ENCODE data around the gene ADGRV1.
"Not testable (repeated sequence)": the region's sequence is repeated elsewhere in the genome, so short reads cannot be mapped to it uniquely, and the experiment has no call there.

ADGRV1 gene

DNA sequence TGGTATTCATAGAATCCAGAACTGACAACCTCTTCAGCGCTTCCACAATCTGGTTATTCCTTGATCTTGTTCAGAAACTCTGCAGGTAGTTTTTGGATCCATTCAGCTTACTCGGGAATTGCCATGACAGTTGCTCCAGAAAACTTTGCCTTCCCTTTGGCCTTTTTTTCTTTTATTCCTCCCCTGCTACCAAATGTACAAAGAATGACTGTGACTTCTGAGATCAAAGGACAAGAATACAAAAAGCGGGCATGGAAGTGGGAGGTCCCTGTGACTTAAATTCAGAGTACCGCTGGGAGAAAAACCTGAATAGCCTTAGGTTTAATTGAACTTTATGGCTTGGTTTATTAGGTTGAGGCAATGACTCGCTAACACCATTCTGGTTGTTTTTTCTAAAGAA lies 59.5 kb downstream of the ADGRV1 start:
- H3K36me3 ChIP-seq (ENCODE audit: control insufficient read depth, insufficient read depth, low read length): no peaks in the 10 kb centered on the region
- no peaks in the 10 kb centered on the region for H3K27me3 ChIP-seq (replicated peaks; ENCODE audit: control insufficient read depth, insufficient read depth, low read length)
- no peak overlapping the region for H3K4me3 ChIP-seq (replicated peaks; ENCODE audit: low read depth, low read length)
- DNase-seq (ENCODE audit: extremely low read depth, insufficient read length): no peak
- TF ChIP-seq, protein P1, sequence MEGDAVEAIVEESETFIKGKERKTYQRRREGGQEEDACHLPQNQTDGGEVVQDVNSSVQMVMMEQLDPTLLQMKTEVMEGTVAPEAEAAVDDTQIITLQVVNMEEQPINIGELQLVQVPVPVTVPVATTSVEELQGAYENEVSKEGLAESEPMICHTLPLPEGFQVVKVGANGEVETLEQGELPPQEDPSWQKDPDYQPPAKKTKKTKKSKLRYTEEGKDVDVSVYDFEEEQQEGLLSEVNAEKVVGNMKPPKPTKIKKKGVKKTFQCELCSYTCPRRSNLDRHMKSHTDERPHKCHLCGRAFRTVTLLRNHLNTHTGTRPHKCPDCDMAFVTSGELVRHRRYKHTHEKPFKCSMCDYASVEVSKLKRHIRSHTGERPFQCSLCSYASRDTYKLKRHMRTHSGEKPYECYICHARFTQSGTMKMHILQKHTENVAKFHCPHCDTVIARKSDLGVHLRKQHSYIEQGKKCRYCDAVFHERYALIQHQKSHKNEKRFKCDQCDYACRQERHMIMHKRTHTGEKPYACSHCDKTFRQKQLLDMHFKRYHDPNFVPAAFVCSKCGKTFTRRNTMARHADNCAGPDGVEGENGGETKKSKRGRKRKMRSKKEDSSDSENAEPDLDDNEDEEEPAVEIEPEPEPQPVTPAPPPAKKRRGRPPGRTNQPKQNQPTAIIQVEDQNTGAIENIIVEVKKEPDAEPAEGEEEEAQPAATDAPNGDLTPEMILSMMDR (IDR thresholded peaks at IDR 0.05; ENCODE audit: insufficient read depth, low read length, poor library complexity, severe bottlenecking): no peak

DNA sequence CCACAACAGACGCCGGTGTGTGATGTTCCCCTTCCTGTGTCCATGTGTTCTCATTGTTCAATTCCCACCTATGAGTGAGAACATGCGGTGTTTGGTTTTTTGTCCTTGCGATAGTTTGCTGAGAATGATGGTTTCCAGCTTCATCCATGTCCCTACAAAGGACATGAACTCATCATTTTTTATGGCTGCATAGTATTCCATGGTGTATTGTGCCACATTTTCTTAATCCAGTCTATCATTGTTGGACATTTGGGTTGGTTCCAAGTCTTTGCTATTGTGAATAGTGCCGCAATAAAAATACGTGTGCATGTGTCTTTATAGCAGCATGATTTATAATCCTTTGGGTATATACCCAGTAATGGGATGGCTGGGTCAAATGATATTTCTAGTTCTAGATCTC lies 61.2 kb downstream of the ADGRV1 start:
- H3K27me3 ChIP-seq (replicated peaks; ENCODE audit: control insufficient read depth, insufficient read depth, low read length); H3K36me3 ChIP-seq (ENCODE audit: control insufficient read depth, insufficient read depth, low read length); H3K4me3 ChIP-seq (replicated peaks; ENCODE audit: low read depth, low read length); DNase-seq (ENCODE audit: extremely low read depth, insufficient read length): not testable (repeated sequence)

DNA sequence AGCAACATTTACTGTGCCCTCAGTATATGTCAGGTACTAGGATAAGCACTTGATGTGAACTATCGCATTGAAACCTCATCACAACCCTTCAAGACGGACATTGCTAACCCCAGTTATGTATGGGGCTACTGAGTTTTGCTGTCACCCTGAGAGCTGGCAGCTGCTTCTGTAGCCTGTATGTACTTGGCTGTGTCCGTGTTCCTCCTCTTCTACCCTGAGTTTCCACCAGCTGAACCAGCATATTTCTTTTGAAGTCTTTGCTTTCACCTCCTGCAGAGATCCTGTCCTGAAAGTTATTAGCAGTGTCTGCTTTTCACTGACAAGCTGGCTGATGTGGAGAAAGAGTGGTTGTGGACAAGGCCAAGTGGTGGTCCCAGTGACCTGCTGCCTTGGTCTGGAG lies 63.3 kb downstream of the ADGRV1 start:
- Histone ChIP-seq H3K4me3 (replicated peaks; ENCODE audit: low read depth, low read length) (no peak overlapping the region), H3K36me3 (ENCODE audit: control insufficient read depth, insufficient read depth, low read length) (no peaks in the 10 kb centered on the region), H3K27me3 (replicated peaks; ENCODE audit: control insufficient read depth, insufficient read depth, low read length) (no peaks in the 10 kb centered on the region)
- DNase-seq (ENCODE audit: extremely low read depth, insufficient read length): no peak
- TF ChIP-seq, protein P1 (IDR thresholded peaks at IDR 0.05; ENCODE audit: insufficient read depth, low read length, poor library complexity, severe bottlenecking): no peak

DNA sequence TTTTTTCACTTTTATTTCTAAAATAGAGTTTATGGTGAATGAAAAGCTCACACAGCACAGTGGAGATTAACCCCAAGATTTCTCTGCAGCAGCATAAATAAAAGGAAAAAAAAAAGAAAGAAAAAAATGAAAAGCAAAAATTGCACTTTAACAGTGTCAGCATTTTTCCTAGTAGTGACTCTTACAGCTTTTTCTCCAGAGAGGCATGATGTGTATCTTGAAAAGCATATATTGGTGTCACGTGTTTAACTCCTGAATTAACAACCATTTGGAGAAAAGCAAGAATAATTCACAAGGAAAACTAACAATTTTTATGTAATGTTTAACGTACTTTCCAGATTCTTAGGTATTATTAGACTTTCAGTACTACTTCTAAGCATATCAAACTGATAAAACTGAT lies 67.9 kb downstream of the ADGRV1 start:
- Histone ChIP-seq H3K36me3 (ENCODE audit: control insufficient read depth, insufficient read depth, low read length) (no peaks in the 10 kb centered on the region), H3K27me3 (replicated peaks; ENCODE audit: control insufficient read depth, insufficient read depth, low read length) (no peaks in the 10 kb centered on the region), H3K4me3 (replicated peaks; ENCODE audit: low read depth, low read length) (no peak overlapping the region)
- no peak for DNase-seq (ENCODE audit: extremely low read depth, insufficient read length)
- TF ChIP-seq, protein P1 (IDR thresholded peaks at IDR 0.05; ENCODE audit: insufficient read depth, low read length, poor library complexity, severe bottlenecking): no peak

DNA sequence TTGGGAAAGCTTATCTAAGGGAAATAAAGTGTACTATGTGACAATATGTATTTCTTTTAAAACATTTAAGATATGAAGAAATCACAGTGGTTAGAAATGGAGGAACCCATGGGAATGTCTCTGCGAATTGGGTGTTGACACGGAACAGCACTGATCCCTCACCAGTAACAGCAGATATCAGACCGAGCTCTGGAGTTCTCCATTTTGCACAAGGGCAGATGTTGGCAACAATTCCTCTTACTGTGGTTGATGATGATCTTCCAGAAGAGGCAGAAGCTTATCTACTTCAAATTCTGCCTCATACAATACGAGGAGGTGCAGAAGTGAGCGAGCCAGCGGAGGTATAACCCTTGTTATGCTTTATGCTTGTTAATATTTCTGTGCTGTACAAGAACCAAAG lies 69.9 kb downstream of the ADGRV1 start:
- no peak overlapping the region for H3K4me3 ChIP-seq (replicated peaks; ENCODE audit: low read depth, low read length)
- no peak for DNase-seq (ENCODE audit: extremely low read depth, insufficient read length)
- TF ChIP-seq, protein P1 (IDR thresholded peaks at IDR 0.05; ENCODE audit: insufficient read depth, low read length, poor library complexity, severe bottlenecking): no peak
- no peaks in the 10 kb centered on the region for H3K36me3 ChIP-seq (ENCODE audit: control insufficient read depth, insufficient read depth, low read length)
- no peaks in the 10 kb centered on the region for H3K27me3 ChIP-seq (replicated peaks; ENCODE audit: control insufficient read depth, insufficient read depth, low read length)

DNA sequence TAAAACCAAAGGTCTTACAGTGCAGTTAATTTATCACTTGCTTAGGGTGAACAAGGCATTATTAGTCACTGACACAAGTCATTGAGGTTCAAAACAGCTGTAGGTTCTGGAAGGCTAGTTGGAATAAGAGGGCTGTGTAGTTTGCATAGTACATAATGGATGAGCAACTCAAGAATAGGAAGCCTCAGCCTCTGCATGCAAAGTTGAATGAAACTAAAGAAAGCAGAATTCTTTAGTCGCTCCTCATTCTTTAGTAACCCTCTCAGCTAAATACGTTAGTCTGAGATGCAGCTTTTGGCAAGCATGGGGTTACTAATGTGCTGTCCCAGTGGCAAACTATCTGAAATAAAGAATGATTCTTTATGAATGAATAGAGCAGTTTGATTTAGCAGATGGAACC lies 74.2 kb downstream of the ADGRV1 start:
- Histone ChIP-seq H3K27me3 (replicated peaks; ENCODE audit: control insufficient read depth, insufficient read depth, low read length) (no peaks in the 10 kb centered on the region), H3K4me3 (replicated peaks; ENCODE audit: low read depth, low read length) (no peak overlapping the region), H3K36me3 (ENCODE audit: control insufficient read depth, insufficient read depth, low read length) (no peaks in the 10 kb centered on the region)
- TF ChIP-seq, protein P1 (IDR thresholded peaks at IDR 0.05; ENCODE audit: insufficient read depth, low read length, poor library complexity, severe bottlenecking): no peak
- no peak for DNase-seq (ENCODE audit: extremely low read depth, insufficient read length)

Data from GM06990 (cell line).